ENCODE data around the gene VWF. TPM values are rescaled to one million over a fixed set of nuclear protein-coding genes. Genes with fewer than 3 reads are reported as not detected.
A peak's percentile ranks its signal among the peaks of the same experiment; 100 is the strongest.

VWF gene
- total RNA-seq, 1 donor from 2014 or later: 0.21 TPM

DNA sequence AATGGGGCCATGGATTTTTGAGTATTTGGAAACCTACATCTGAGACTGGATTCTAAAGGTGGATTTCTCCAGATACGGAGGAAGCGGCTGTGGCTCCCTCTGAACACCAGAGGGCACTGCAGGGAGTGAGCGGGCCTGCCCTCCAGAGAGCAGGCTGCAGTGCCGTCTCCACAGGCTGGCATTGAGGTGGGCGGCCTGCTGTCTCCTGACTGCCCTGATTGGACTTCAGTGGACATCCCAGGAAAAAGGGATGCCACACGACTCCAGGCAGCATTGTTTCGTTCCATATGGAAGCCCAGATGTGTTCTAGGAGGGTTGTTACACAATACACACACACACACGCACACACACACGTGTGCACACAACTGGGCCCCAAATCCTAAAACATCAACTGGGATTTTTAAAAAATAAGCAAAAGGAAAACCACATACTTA, 158.5 kb downstream of the VWF start:
- TF ChIP-seq, protein P1, sequence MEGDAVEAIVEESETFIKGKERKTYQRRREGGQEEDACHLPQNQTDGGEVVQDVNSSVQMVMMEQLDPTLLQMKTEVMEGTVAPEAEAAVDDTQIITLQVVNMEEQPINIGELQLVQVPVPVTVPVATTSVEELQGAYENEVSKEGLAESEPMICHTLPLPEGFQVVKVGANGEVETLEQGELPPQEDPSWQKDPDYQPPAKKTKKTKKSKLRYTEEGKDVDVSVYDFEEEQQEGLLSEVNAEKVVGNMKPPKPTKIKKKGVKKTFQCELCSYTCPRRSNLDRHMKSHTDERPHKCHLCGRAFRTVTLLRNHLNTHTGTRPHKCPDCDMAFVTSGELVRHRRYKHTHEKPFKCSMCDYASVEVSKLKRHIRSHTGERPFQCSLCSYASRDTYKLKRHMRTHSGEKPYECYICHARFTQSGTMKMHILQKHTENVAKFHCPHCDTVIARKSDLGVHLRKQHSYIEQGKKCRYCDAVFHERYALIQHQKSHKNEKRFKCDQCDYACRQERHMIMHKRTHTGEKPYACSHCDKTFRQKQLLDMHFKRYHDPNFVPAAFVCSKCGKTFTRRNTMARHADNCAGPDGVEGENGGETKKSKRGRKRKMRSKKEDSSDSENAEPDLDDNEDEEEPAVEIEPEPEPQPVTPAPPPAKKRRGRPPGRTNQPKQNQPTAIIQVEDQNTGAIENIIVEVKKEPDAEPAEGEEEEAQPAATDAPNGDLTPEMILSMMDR (conservative IDR thresholded peaks at IDR 0.05): peak; percentile 94
- H3K36me3 Mint-ChIP-seq (ENCODE audit: low read depth): no peaks in the 10 kb centered on the region
- no peak overlapping the region for H3K27ac Mint-ChIP-seq (ENCODE audit: unreplicated experiment)
- no peaks in the 10 kb centered on the region for H3K9me3 Mint-ChIP-seq
- H3K4me3 Mint-ChIP-seq: no peak overlapping the region
- peak; percentile 72 for DNase-seq (ENCODE audit: low read depth, low spot score)
- H3K4me1 Mint-ChIP-seq: peaks cover 13% of the 10 kb centered on the region
- peaks cover 21% of the 10 kb centered on the region for H3K27me3 Mint-ChIP-seq (ENCODE audit: low read depth)

GRCh38 chr12:5964913-5965900, 159.3 kb downstream of the VWF start:
- Mint-ChIP-seq H3K4me3 (no peak overlapping the region), H3K9me3 (no peaks in the 10 kb centered on the region), H3K27ac (ENCODE audit: unreplicated experiment) (no peak overlapping the region), H3K27me3 (ENCODE audit: low read depth) (peaks cover 21% of the 10 kb centered on the region), H3K36me3 (ENCODE audit: low read depth) (no peaks in the 10 kb centered on the region), H3K4me1 (peaks cover 13% of the 10 kb centered on the region)
- no peak for DNase-seq (ENCODE audit: low read depth, low spot score)
- TF ChIP-seq, protein P1 (conservative IDR thresholded peaks at IDR 0.05): no peak

DNA sequence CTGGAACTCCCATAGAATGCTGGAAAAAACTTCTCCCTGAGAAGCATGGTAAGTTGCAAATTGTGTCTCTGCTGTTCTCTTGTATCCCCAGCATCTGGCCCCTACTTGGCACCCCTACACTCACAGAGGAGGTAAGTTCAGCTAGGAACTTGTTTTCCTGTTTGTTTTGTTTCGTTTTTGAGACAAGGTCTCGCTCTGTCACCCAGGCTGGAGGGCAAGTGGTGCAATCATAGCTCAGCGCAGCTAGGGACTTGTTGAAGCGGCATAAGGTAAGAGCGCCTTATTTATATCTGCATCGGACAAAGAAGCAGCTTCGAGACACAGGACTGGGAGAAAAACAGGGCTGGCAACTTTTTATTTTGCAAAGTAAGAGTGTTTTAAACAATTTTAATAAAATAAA, 161.0 kb downstream of the VWF start:
- Mint-ChIP-seq H3K4me3 (no peak overlapping the region), H3K9me3 (no peaks in the 10 kb centered on the region), H3K4me1 (peaks cover 13% of the 10 kb centered on the region), H3K27ac (ENCODE audit: unreplicated experiment) (no peak overlapping the region), H3K27me3 (ENCODE audit: low read depth) (peaks cover 18% of the 10 kb centered on the region), H3K36me3 (ENCODE audit: low read depth) (no peaks in the 10 kb centered on the region)
- no peak for DNase-seq (ENCODE audit: low read depth, low spot score)
- TF ChIP-seq, protein P1 (conservative IDR thresholded peaks at IDR 0.05): no peak

- TF ChIP-seq, protein P1 (conservative IDR thresholded peaks at IDR 0.05): no peak
- no peak for DNase-seq (ENCODE audit: low read depth, low spot score)
- H3K4me3 Mint-ChIP-seq: no peak overlapping the region
- H3K27ac Mint-ChIP-seq (ENCODE audit: unreplicated experiment): no peak overlapping the region
- peaks cover 8% of the 10 kb centered on the region for H3K4me1 Mint-ChIP-seq
- H3K9me3 Mint-ChIP-seq: no peaks in the 10 kb centered on the region
- H3K36me3 Mint-ChIP-seq (ENCODE audit: low read depth): no peaks in the 10 kb centered on the region
- peaks cover 17% of the 10 kb centered on the region for H3K27me3 Mint-ChIP-seq (ENCODE audit: low read depth)
Measured at GRCh38 chr12:5960783-5961182, 163.7 kb downstream of the VWF start.

GRCh38 chr12:5956987-5957386, 167.5 kb downstream of the VWF start:
- no peak for DNase-seq (ENCODE audit: low read depth, low spot score)
- TF ChIP-seq, protein P1 (conservative IDR thresholded peaks at IDR 0.05): no peak
- H3K9me3 Mint-ChIP-seq: no peaks in the 10 kb centered on the region
- peaks cover 6% of the 10 kb centered on the region for H3K27me3 Mint-ChIP-seq (ENCODE audit: low read depth)
- no peak overlapping the region for H3K27ac Mint-ChIP-seq (ENCODE audit: unreplicated experiment)
- no peaks in the 10 kb centered on the region for H3K4me1 Mint-ChIP-seq
- H3K4me3 Mint-ChIP-seq: no peak overlapping the region
- H3K36me3 Mint-ChIP-seq (ENCODE audit: low read depth): no peaks in the 10 kb centered on the region
